ENCODE results near the gene EXOC4.

DNA sequence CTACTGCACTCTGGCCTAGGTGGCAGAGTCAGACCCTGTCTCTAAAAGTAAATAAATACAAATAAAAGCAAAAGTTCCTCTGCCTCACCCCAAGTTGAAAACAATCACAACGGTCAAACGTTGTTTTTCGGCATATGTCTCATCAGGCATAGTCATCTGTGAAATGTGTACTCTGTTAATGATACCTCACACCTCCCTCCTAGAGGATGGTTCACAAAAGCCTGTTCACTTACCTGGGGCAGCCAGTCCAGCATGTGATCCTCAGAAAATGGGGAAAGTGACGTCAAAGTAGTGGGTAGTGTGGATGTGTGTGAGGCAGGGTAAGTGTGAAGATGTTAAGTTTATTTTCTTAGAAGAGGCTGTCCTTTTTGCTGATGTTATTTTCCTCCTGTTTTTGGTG lies 620.3 kb downstream of the EXOC4 start:
- TF ChIP-seq, protein P1, sequence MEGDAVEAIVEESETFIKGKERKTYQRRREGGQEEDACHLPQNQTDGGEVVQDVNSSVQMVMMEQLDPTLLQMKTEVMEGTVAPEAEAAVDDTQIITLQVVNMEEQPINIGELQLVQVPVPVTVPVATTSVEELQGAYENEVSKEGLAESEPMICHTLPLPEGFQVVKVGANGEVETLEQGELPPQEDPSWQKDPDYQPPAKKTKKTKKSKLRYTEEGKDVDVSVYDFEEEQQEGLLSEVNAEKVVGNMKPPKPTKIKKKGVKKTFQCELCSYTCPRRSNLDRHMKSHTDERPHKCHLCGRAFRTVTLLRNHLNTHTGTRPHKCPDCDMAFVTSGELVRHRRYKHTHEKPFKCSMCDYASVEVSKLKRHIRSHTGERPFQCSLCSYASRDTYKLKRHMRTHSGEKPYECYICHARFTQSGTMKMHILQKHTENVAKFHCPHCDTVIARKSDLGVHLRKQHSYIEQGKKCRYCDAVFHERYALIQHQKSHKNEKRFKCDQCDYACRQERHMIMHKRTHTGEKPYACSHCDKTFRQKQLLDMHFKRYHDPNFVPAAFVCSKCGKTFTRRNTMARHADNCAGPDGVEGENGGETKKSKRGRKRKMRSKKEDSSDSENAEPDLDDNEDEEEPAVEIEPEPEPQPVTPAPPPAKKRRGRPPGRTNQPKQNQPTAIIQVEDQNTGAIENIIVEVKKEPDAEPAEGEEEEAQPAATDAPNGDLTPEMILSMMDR (IDR thresholded peaks at IDR 0.05) = no peak
- no peak for TF ChIP-seq POLR2AphosphoS5 (IDR thresholded peaks at IDR 0.05)
